Measurements from ENCODE around the gene VASH2. TPM values are rescaled to one million over a fixed set of nuclear protein-coding genes. Genes with fewer than 3 reads are reported as not detected.

The VASH2 gene
- total RNA-seq, 1 donor from 2014 or later, result 4.2 TPM

Other genes with a start within 250 kb of the VASH2 start
- gene NSL1, start 158.8 kb upstream of the VASH2 start, total RNA-seq, result 92.3 TPM
- 6.9 TPM for gene TATDN3, start 158.6 kb upstream of the VASH2 start, total RNA-seq
- not detected for gene SPATA45, start 102.9 kb upstream of the VASH2 start, total RNA-seq
- 5.6 TPM for gene FLVCR1, start 92.3 kb upstream of the VASH2 start, total RNA-seq
- 55.2 TPM for gene ANGEL2, start 65.3 kb downstream of the VASH2 start, total RNA-seq
- 14.2 TPM for gene RPS6KC1, start 100.7 kb downstream of the VASH2 start, total RNA-seq

Measured in vagina (tissue), 1 donor.